Uterus (tissue), 4 donors: ENCODE data around the gene NEBL. TPM values are rescaled to one million over a fixed set of nuclear protein-coding genes. Genes with fewer than 3 reads are reported as not detected.

ENCODE experiments used
- DNase-seq, 2 donors: peaks; one replicate each; pipeline ENCODE4 v3.0.0-alpha.2; 2019 to 2020
- H3K27ac ChIP-seq, 2 donors: fragments of 200-600 bp; sonication (generic); 1 replicate in 1 of 2; 2 replicates in 1 of 2; pipeline ENCODE4 v1.5.1; 2016 to 2018
- H3K27me3 ChIP-seq, 2 donors: fragments of 200-600 bp; sonication (generic); one replicate each; pipeline ENCODE4 v1.5.1; 2018 to 2019; ENCODE audit warnings: control low read depth in 1 of 2
- H3K36me3 ChIP-seq, 2 donors: fragments of 200-600 bp; sonication (generic); one replicate each; pipeline ENCODE4 v1.5.1; 2019; ENCODE audit warnings: control low read depth in 1 of 2
- H3K4me1 ChIP-seq, 2 donors: fragments of 200-600 bp; sonication (generic); one replicate each; pipeline ENCODE4 v1.5.1; 2018 to 2019; ENCODE audit warnings: control low read depth in 1 of 2
- H3K4me3 ChIP-seq, 2 donors: fragments of 200-600 bp; sonication (generic); 1 replicate in 1 of 2; 2 replicates in 1 of 2; pipeline ENCODE4 v1.5.1; 2018 to 2019; ENCODE audit warnings: mild to moderate bottlenecking in 1 of 2
- H3K9me3 ChIP-seq, 2 donors: fragments of 200-600 bp; sonication (generic); one replicate each; pipeline ENCODE4 v1.5.1; 2019; ENCODE audit warnings: control low read depth in 1 of 2
- CTCF ChIP-seq, 4 experiments: fragments of 200-600 bp in 2 of 4; fragments of 450-650 bp in 2 of 4; sonication (generic) in 2 of 4; IDR thresholded peaks; one replicate each; pipeline ENCODE4 v1.5.1; 2016 to 2019; ENCODE audit warnings: antibody characterized with exemption in 4 of 4, mild to moderate bottlenecking in 2 of 4, moderate library complexity in 1 of 4
- POLR2A ChIP-seq, 2 donors: fragments of 450-650 bp; IDR thresholded peaks; one replicate each; pipeline ENCODE4 v1.6.1; 2016; ENCODE audit warnings: antibody characterized with exemption in 2 of 2, mild to moderate bottlenecking in 1 of 2, moderate library complexity in 1 of 2
- intact Hi-C: fragments of 100-400 bp; cut with DNase I; formaldehyde crosslinking; loops from one replicate; pipeline ENCODE4 v1.15.1; 2023; ENCODE audit warnings: low total_unique reads
- small RNA-seq: library from RNA; depleted of rRNA; stranded (forward); fragments of <200 nt; gene quantifications from one replicate; pipeline ENCODE3, GENCODE V24; 2016
- total RNA-seq, 4 donors: library from RNA; depleted of rRNA in 3 of 4; stranded (reverse); fragments of >200 nt in 3 of 4; gene quantifications; one replicate each; pipeline versions ENCODE4 v1.1.0 to v1.2.4, GENCODE V29; 2014 to 2023
- donor health status: DM: yes; HTN: yes; CAD: no.

NEBL gene
- total RNA-seq, 4 donors from 2014 or later = 0.26 to 22.2 (median 1.6) TPM

- Histone ChIP-seq H3K36me3 (no peaks in the 10 kb centered on the region), H3K4me1 (no peaks in the 10 kb centered on the region), H3K9me3 (no peaks in the 10 kb centered on the region), H3K27me3 (no peaks in the 10 kb centered on the region), H3K27ac (no peak overlapping the region), H3K4me3 (no peak overlapping the region)
- no peak for TF ChIP-seq CTCF (IDR thresholded peaks at IDR 0.05)
- TF ChIP-seq POLR2A (IDR thresholded peaks at IDR 0.05) = no peak
- DNase-seq = no peak
- intact Hi-C loops = no loop called here
Measured at GRCh38 chr10:20744821-20745220, 152.3 kb downstream of the NEBL start.

- Histone ChIP-seq H3K9me3 (no peaks in the 10 kb centered on the region), H3K27ac (no peak overlapping the region), H3K27me3 (no peaks in the 10 kb centered on the region), H3K4me3 (no peak overlapping the region), H3K4me1 (no peaks in the 10 kb centered on the region), H3K36me3 (no peaks in the 10 kb centered on the region)
- DNase-seq = no peak
- intact Hi-C loops = no loop called here
- TF ChIP-seq CTCF (IDR thresholded peaks at IDR 0.05) (no peak), POLR2A (IDR thresholded peaks at IDR 0.05) (no peak)
Measured at GRCh38 chr10:20743942-20744341, 153.2 kb downstream of the NEBL start.

GRCh38 chr10:20742737-20743541, 154.2 kb downstream of the NEBL start:
- Histone ChIP-seq H3K4me1 (no peaks in the 10 kb centered on the region), H3K27me3 (no peaks in the 10 kb centered on the region), H3K36me3 (no peaks in the 10 kb centered on the region), H3K4me3 (no peak overlapping the region), H3K27ac (no peak overlapping the region), H3K9me3 (no peaks in the 10 kb centered on the region)
- no peak for DNase-seq
- no peak for TF ChIP-seq POLR2A (IDR thresholded peaks at IDR 0.05)
- TF ChIP-seq CTCF (IDR thresholded peaks at IDR 0.05) = no peak
- intact Hi-C loops = no loop called here

- TF ChIP-seq POLR2A (IDR thresholded peaks at IDR 0.05) = no peak
- TF ChIP-seq CTCF (IDR thresholded peaks at IDR 0.05) = no peak
- H3K27me3 ChIP-seq = no peaks in the 10 kb centered on the region
- H3K9me3 ChIP-seq = no peaks in the 10 kb centered on the region
- H3K4me1 ChIP-seq = no peaks in the 10 kb centered on the region
- DNase-seq = no peak
- no peaks in the 10 kb centered on the region for H3K36me3 ChIP-seq
- intact Hi-C loops = no loop called here
- H3K27ac ChIP-seq = no peak overlapping the region
- no peak overlapping the region for H3K4me3 ChIP-seq
Measured at GRCh38 chr10:20740120-20740519, 157.0 kb downstream of the NEBL start.

- Histone ChIP-seq H3K27ac (no peak overlapping the region), H3K4me3 (no peak overlapping the region), H3K9me3 (peaks cover 0 to 3% of the 10 kb centered on the region in 2 donors), H3K36me3 (no peaks in the 10 kb centered on the region), H3K4me1 (no peaks in the 10 kb centered on the region), H3K27me3 (no peaks in the 10 kb centered on the region)
- TF ChIP-seq POLR2A (IDR thresholded peaks at IDR 0.05) (no peak), CTCF (IDR thresholded peaks at IDR 0.05) (no peak)
- DNase-seq = no peak
- intact Hi-C loops = no loop called here
Measured at GRCh38 chr10:20737107-20737506, 160.0 kb downstream of the NEBL start.

Small RNA genes within 50 kb of the gene (small RNA-seq; reads per million reads assigned to genes)
- gene AL157398.1 (not detected), gene MTND1P21 (not detected)
